T-helper 2 cell treated with Interferon-gamma antibody and Interleukin-4, amounts not matched to agents 5 μg/mL and 100 μg/mL, for 36 hours (primary cell): ENCODE results near the gene ABCC2.

Experiments
- DNase-seq: peaks from one replicate; pipeline ENCODE4 v3.0.0; 2021; ENCODE audit warnings: low spot score
- H3K27ac Mint-ChIP-seq: one replicate; pipeline ENCODE4 v1.8.0; 2021; ENCODE audit warnings: mild to moderate bottlenecking, mixed read lengths
- H3K27me3 Mint-ChIP-seq: one replicate; pipeline ENCODE4 v1.8.0; 2021; ENCODE audit warnings: low read depth, mixed read lengths
- H3K36me3 Mint-ChIP-seq: one replicate; pipeline ENCODE4 v1.8.0; 2021; ENCODE audit warnings: low read depth, mixed read lengths
- H3K4me1 Mint-ChIP-seq: one replicate; pipeline ENCODE4 v1.8.0; 2021; ENCODE audit warnings: low read depth, mixed read lengths
- H3K4me3 Mint-ChIP-seq: one replicate; pipeline ENCODE4 v1.8.0; 2022; ENCODE audit warnings: mild to moderate bottlenecking, moderate library complexity, mixed read lengths
- H3K9me3 Mint-ChIP-seq: one replicate; pipeline ENCODE4 v1.8.0; 2021; ENCODE audit warnings: mixed read lengths

Gene ABCC2

GRCh38 chr10:99784727-99785441 lies 2.4 kb downstream of the ABCC2 start:
- no peaks in the 10 kb centered on the region for H3K27me3 Mint-ChIP-seq
- H3K36me3 Mint-ChIP-seq, result no peaks in the 10 kb centered on the region
- no peaks in the 10 kb centered on the region for H3K4me1 Mint-ChIP-seq
- DNase-seq, result no peak
- no peak overlapping the region for H3K27ac Mint-ChIP-seq
- no peaks in the 10 kb centered on the region for H3K9me3 Mint-ChIP-seq
- H3K4me3 Mint-ChIP-seq, result no peak overlapping the region

- Mint-ChIP-seq H3K27me3 (no peaks in the 10 kb centered on the region), H3K4me3 (no peak overlapping the region), H3K27ac (no peak overlapping the region), H3K9me3 (no peaks in the 10 kb centered on the region), H3K4me1 (no peaks in the 10 kb centered on the region), H3K36me3 (no peaks in the 10 kb centered on the region)
- DNase-seq, result no peak
Measured at GRCh38 chr10:99785646-99786045, 3.2 kb downstream of the ABCC2 start.

GRCh38 chr10:99787311-99787710 lies 4.9 kb downstream of the ABCC2 start:
- Mint-ChIP-seq H3K36me3 (no peaks in the 10 kb centered on the region), H3K9me3 (no peaks in the 10 kb centered on the region), H3K4me3 (no peak overlapping the region), H3K27ac (no peak overlapping the region), H3K4me1 (no peaks in the 10 kb centered on the region), H3K27me3 (peaks cover 2% of the 10 kb centered on the region)
- DNase-seq, result no peak

GRCh38 chr10:99787782-99788445 lies 5.5 kb downstream of the ABCC2 start:
- H3K4me3 Mint-ChIP-seq, result no peak overlapping the region
- peaks cover 2% of the 10 kb centered on the region for H3K27me3 Mint-ChIP-seq
- no peak overlapping the region for H3K27ac Mint-ChIP-seq
- no peaks in the 10 kb centered on the region for H3K4me1 Mint-ChIP-seq
- DNase-seq, result no peak
- no peaks in the 10 kb centered on the region for H3K9me3 Mint-ChIP-seq
- no peaks in the 10 kb centered on the region for H3K36me3 Mint-ChIP-seq

DNA sequence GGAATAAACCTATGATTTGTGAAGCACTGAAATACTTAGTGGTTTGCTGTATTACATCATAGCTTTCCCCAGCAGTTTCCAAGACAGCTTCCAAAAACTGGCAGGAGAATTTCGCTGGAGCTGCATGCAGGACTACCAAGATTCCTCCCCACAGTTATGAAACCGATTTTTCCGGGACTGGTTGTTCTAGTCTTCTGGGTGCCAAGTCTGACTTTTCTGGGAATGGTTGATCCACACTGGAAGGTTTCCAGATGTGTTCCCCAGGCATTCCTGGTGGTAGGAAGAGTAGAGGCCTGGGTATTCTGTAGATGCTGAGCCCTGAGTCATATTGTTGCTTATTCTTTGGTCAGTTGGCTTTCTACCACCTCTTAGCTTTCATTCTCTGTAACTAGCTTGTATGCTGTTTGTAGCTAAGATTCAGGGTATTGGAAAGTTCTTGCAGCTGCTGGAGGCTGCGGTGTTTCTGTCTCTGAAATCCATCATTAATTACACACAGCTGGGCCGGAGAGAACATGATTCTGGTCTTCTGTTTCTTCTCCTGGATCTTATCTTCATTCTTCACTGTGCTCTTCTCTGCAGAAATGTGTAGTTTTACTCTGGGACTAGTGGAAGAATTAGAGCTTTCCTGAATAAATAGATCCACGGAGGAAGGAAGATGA lies 6.3 kb downstream of the ABCC2 start:
- Mint-ChIP-seq H3K4me1 (no peaks in the 10 kb centered on the region), H3K9me3 (no peaks in the 10 kb centered on the region), H3K36me3 (no peaks in the 10 kb centered on the region), H3K27me3 (peaks cover 2% of the 10 kb centered on the region), H3K4me3 (no peak overlapping the region), H3K27ac (no peak overlapping the region)
- DNase-seq, result no peak

GRCh38 chr10:99791831-99792230 lies 9.4 kb downstream of the ABCC2 start:
- Mint-ChIP-seq H3K27me3 (peaks cover 2% of the 10 kb centered on the region), H3K9me3 (no peaks in the 10 kb centered on the region), H3K36me3 (no peaks in the 10 kb centered on the region)

DNA sequence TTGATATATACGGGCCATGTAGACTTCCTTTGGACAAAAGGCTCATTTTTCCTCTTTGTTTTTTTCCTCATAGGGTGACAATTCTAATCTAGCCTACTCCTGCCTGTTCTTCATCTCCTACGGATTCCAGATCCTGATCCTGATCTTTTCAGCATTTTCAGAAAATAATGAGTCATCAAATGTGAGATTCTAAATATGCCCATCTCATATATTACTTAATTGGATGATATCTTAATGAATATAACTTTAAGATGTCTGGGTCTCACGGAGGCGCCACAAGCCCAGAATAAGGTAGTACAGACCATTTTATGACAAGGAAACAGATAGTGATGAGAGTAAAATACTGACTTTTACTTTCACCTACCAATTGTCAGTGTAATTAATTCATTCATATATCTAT lies 11.4 kb downstream of the ABCC2 start:
- H3K4me3 Mint-ChIP-seq, result no peak overlapping the region
- H3K4me1 Mint-ChIP-seq, result no peaks in the 10 kb centered on the region

More at GRCh38 chr10:99791831-99792230, 9.4 kb downstream of the ABCC2 start:
- H3K4me3 Mint-ChIP-seq, result no peak overlapping the region
- H3K27ac Mint-ChIP-seq, result no peak overlapping the region
- DNase-seq, result no peak
- no peaks in the 10 kb centered on the region for H3K4me1 Mint-ChIP-seq

DNA sequence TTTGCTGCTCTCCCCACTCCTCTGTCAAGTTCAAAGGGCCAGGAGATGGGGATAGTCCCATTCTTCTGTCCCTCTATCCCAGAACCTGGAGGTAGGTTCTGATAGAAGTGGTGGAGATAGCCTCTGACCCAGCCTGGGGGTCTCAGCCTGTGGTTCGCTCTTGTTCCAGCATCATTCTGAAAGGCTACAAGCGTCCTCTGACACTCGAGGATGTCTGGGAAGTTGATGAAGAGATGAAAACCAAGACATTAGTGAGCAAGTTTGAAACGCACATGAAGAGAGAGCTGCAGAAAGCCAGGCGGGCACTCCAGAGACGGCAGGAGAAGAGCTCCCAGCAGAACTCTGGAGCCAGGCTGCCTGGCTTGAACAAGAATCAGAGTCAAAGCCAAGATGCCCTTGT lies 14.5 kb downstream of the ABCC2 start:
- Mint-ChIP-seq H3K4me1 (no peaks in the 10 kb centered on the region), H3K36me3 (no peaks in the 10 kb centered on the region), H3K9me3 (no peaks in the 10 kb centered on the region), H3K27ac (no peak overlapping the region), H3K4me3 (no peak overlapping the region), H3K27me3 (peaks cover 1% of the 10 kb centered on the region)
- DNase-seq, result no peak

More for the DNA sequence above, 11.4 kb downstream of the ABCC2 start:
- Mint-ChIP-seq H3K36me3 (no peaks in the 10 kb centered on the region), H3K27ac (no peak overlapping the region), H3K27me3 (peaks cover 2% of the 10 kb centered on the region), H3K9me3 (no peaks in the 10 kb centered on the region)
- no peak for DNase-seq

DNA sequence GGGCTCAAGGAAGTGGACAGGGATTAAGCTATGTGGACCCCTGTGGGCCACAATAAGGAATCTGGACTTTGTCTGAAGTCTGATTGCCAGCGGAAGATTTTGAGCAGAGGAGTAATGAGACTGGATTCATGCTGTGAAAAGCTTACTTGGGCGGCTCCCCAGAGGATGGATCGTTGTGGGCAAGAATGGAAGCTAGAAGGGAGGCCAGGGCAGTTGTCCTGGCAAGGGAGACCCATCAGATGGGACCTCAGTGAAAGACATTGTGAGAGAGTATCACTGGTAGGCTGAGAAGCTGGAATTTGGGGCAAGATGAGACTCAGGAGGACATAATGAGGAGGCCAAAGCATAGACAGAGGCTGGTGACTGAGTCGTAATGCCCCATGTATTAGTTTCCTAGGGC lies 15.6 kb downstream of the ABCC2 start:
- no peak for DNase-seq
- Mint-ChIP-seq H3K27ac (no peak overlapping the region), H3K27me3 (no peaks in the 10 kb centered on the region), H3K36me3 (no peaks in the 10 kb centered on the region), H3K4me1 (no peaks in the 10 kb centered on the region), H3K4me3 (no peak overlapping the region), H3K9me3 (no peaks in the 10 kb centered on the region)

DNA sequence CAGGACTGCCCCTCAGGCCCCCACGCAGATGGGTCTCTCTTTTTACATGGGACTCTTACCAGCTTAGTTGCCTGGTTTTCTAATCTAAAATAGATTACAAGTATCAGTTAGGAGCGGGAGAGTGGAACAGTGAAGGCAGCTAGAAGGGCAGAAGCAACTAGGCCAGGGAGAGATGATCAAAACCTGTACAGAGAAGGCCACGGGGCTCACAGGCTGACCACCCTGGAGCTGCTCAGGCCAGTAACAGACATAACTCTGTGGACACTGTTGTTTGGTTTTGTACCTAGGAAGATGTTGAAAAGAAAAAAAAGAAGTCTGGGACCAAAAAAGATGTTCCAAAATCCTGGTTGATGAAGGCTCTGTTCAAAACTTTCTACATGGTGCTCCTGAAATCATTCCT lies 16.5 kb downstream of the ABCC2 start:
- no peaks in the 10 kb centered on the region for H3K9me3 Mint-ChIP-seq

GRCh38 chr10:99799613-99800012 lies 17.2 kb downstream of the ABCC2 start:
- Mint-ChIP-seq H3K36me3 (no peaks in the 10 kb centered on the region), H3K9me3 (no peaks in the 10 kb centered on the region), H3K27ac (no peak overlapping the region), H3K4me3 (no peak overlapping the region), H3K27me3 (no peaks in the 10 kb centered on the region), H3K4me1 (no peaks in the 10 kb centered on the region)
- no peak for DNase-seq

More for the DNA sequence above, 16.5 kb downstream of the ABCC2 start:
- H3K27me3 Mint-ChIP-seq, result no peaks in the 10 kb centered on the region
- no peaks in the 10 kb centered on the region for H3K4me1 Mint-ChIP-seq
- no peak overlapping the region for H3K4me3 Mint-ChIP-seq
- no peak overlapping the region for H3K27ac Mint-ChIP-seq
- DNase-seq, result no peak
- no peaks in the 10 kb centered on the region for H3K36me3 Mint-ChIP-seq

DNA sequence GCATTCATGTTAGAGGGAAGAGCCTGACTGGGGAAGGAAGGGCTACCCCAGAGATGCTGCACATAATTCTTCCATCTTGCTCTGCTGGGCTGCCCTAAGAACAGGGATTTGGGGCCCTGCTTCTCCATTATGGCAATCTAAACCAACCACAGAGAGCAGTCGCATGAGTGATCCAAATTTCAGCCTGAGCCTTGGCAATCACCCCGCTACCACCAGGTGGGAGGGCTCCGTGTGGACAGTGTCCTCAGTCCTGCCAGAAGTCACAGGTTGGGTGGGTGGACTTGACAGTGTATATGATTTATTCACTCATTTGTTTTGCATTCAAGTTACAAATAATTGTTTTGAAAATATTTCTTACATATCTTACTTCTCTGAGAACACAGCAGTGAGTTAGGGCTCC lies 22.0 kb downstream of the ABCC2 start:
- no peaks in the 10 kb centered on the region for H3K9me3 Mint-ChIP-seq
- DNase-seq, result no peak
- peaks cover 7% of the 10 kb centered on the region for H3K27me3 Mint-ChIP-seq
- no peak overlapping the region for H3K27ac Mint-ChIP-seq
- no peaks in the 10 kb centered on the region for H3K36me3 Mint-ChIP-seq
- H3K4me3 Mint-ChIP-seq, result no peak overlapping the region
- no peaks in the 10 kb centered on the region for H3K4me1 Mint-ChIP-seq

DNA sequence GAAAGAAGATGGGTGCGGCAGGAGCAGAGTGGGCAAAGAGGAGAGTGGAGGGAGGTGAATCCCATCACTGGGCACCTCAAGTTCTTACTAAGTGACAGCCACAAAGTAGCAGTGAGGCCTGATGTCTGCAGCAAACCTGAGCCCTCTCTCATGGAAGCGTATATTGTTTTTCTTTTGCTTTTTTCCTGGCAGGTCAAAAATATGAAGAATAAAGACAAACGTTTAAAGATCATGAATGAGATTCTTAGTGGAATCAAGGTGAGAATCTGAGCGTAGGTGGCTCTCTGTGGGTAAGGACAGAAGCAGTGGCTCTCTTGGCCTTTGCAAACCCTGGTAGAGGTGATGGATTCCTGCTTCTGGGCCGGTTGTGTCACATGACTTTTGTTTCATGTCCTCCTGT lies 22.8 kb downstream of the ABCC2 start:
- Mint-ChIP-seq H3K9me3 (no peaks in the 10 kb centered on the region), H3K4me3 (no peak overlapping the region), H3K27ac (no peak overlapping the region), H3K4me1 (no peaks in the 10 kb centered on the region), H3K27me3 (peaks cover 7% of the 10 kb centered on the region), H3K36me3 (no peaks in the 10 kb centered on the region)
- no peak for DNase-seq

- H3K36me3 Mint-ChIP-seq, result no peaks in the 10 kb centered on the region
- no peak for DNase-seq
Measured at GRCh38 chr10:99806091-99806490, 23.7 kb downstream of the ABCC2 start.

More at GRCh38 chr10:99806091-99806490, 23.7 kb downstream of the ABCC2 start:
- no peak overlapping the region for H3K27ac Mint-ChIP-seq
- no peaks in the 10 kb centered on the region for H3K9me3 Mint-ChIP-seq
- H3K4me1 Mint-ChIP-seq, result no peaks in the 10 kb centered on the region
- peaks cover 7% of the 10 kb centered on the region for H3K27me3 Mint-ChIP-seq
- no peak overlapping the region for H3K4me3 Mint-ChIP-seq
